WTC11 (cell line): Measurements from ENCODE around the gene SCN4B. TPM values are rescaled to one million over a fixed set of nuclear protein-coding genes. Genes with fewer than 3 reads are reported as not detected.

ENCODE experiments used
- ATAC-seq: fragments of 200-7000 bp; cut with Tn5 transposase; 2 replicates; pipeline ENCODE4 v1.10.0; 2021; ENCODE audit warnings: mild to moderate bottlenecking, moderate library complexity
- CTCF ChIA-PET: fragments of 300-600 bp; sonication (Branson Sonifier 250); formaldehyde crosslinking; loops from one replicate; lab custom pipeline; 2021; ENCODE audit warnings: antibody characterized with exemption; lab: Charles Lee
- POLR2A ChIA-PET: fragments of 350-600 bp; sonication (Branson Sonifier 250); formaldehyde crosslinking; loops from one replicate; lab custom pipeline; 2021; ENCODE audit warnings: antibody characterized with exemption; lab: Charles Lee
- DNase-seq: peaks from one replicate; pipeline ENCODE4 v3.0.0; 2021; ENCODE audit warnings: low spot score
- H3K27ac Mint-ChIP-seq: 2 replicates; pipeline ENCODE4 v1.8.0; 2021; ENCODE audit warnings: mixed read lengths
- H3K27me3 Mint-ChIP-seq: 2 replicates; pipeline ENCODE4 v1.8.0; 2021; ENCODE audit warnings: low read depth, mild to moderate bottlenecking, moderate library complexity, mixed read lengths
- H3K36me3 Mint-ChIP-seq: 2 replicates; pipeline ENCODE4 v1.8.0; 2021; ENCODE audit warnings: mixed read lengths
- H3K4me1 Mint-ChIP-seq: 2 replicates; pipeline ENCODE4 v1.8.0; 2022; ENCODE audit warnings: mixed read lengths
- H3K4me3 Mint-ChIP-seq: 2 replicates; pipeline ENCODE4 v1.8.0; 2021; ENCODE audit warnings: mild to moderate bottlenecking, moderate library complexity, mixed read lengths
- H3K9me3 Mint-ChIP-seq: 2 replicates; pipeline ENCODE4 v1.8.0; 2021; ENCODE audit warnings: mixed read lengths
- E2F4 ChIP-seq: sonication (generic); formaldehyde crosslinking; IDR thresholded peaks from 2 replicates; pipeline ENCODE4 v1.8.1; 2022; ENCODE audit warnings: low read depth, mild to moderate bottlenecking, moderate library complexity, missing genetic modification reagents, borderline replicate concordance
- GRHL2 ChIP-seq: fragments of 250-450 bp; sonication (Bioruptor Pico); IDR thresholded peaks from 2 replicates; pipeline ENCODE4 v1.8.0; 2022; ENCODE audit warnings: mild to moderate bottlenecking, moderate library complexity; ENCODE audit not compliant: insufficient replicate concordance, severe bottlenecking
- IRF1 ChIP-seq: sonication (generic); formaldehyde crosslinking; IDR thresholded peaks from 2 replicates; pipeline ENCODE4 v1.8.0; 2023; ENCODE audit warnings: missing genetic modification reagents
- MYBL2 ChIP-seq: sonication (generic); formaldehyde crosslinking; IDR thresholded peaks from 2 replicates; pipeline ENCODE4 v1.8.1; 2023; ENCODE audit warnings: mild to moderate bottlenecking, moderate library complexity, missing genetic modification reagents
- NFE2L1 ChIP-seq: sonication (generic); formaldehyde crosslinking; IDR thresholded peaks from 2 replicates; pipeline ENCODE4 v1.8.1; 2023; ENCODE audit warnings: missing genetic modification reagents
- STAT6 ChIP-seq: sonication (generic); formaldehyde crosslinking; conservative IDR thresholded peaks from 2 replicates; pipeline ENCODE4 v1.8.1; 2023; ENCODE audit warnings: mild to moderate bottlenecking, low read depth, missing genetic modification reagents, moderate library complexity
- TP53 ChIP-seq: sonication (generic); formaldehyde crosslinking; IDR thresholded peaks from 2 replicates; pipeline ENCODE4 v1.8.1; 2023; ENCODE audit warnings: mild to moderate bottlenecking, missing genetic modification reagents
- ZNF219 ChIP-seq: sonication (generic); formaldehyde crosslinking; IDR thresholded peaks from 2 replicates; pipeline ENCODE4 v1.8.0; 2023; ENCODE audit warnings: missing genetic modification reagents, mild to moderate bottlenecking, borderline replicate concordance
- ZNF281 ChIP-seq: sonication (generic); formaldehyde crosslinking; IDR thresholded peaks from 2 replicates; pipeline ENCODE4 v1.8.0; 2023; ENCODE audit warnings: mild to moderate bottlenecking, missing genetic modification reagents
- ZNF396 ChIP-seq: fragments of 250-450 bp; sonication (Bioruptor Pico); IDR thresholded peaks from 2 replicates; pipeline ENCODE4 v1.8.0; 2021; ENCODE audit warnings: mild to moderate bottlenecking, moderate library complexity, borderline replicate concordance
- ZNF512 ChIP-seq: sonication (generic); formaldehyde crosslinking; IDR thresholded peaks from 2 replicates; pipeline ENCODE4 v1.8.1; 2022; ENCODE audit warnings: missing genetic modification reagents, borderline replicate concordance
- total RNA-seq: library from RNA; stranded (reverse); gene quantifications from 3 replicates; pipeline ENCODE4 v1.2.3, GENCODE V29; 2021

The SCN4B gene
- total RNA-seq, 1 experiment from 2014 or later, result 4.4 TPM

- TF ChIP-seq TP53 (0 out of 2 replicates have a peak, but pooled peaks have one; percentile 37), E2F4 (0 out of 2 replicates have a peak, but pooled peaks have one; percentile 28)
These were observed at the start of gene SCN4B (continued) for GRCh38 chr11:118152552-118153471.

- ChIA-PET POLR2A (no interaction called here), CTCF (no interaction called here)
- no peaks in the 10 kb centered on the region for H3K36me3 Mint-ChIP-seq
- peaks cover 15% of the 10 kb centered on the region for H3K27me3 Mint-ChIP-seq
- TF ChIP-seq STAT6 (CRISPR knock-in tag) (no peak), MYBL2 (CRISPR knock-in tag) (no peak), ZNF219 (CRISPR knock-in tag) (no peak), ZNF281 (CRISPR knock-in tag) (no peak)
- TF ChIP-seq, all 79 proteins: peak for 0
- H3K27ac Mint-ChIP-seq, result no peak overlapping the region
- DNase-seq, result no peak
- ATAC-seq, result no peak
- H3K4me3 Mint-ChIP-seq, result no peak overlapping the region
- no peaks in the 10 kb centered on the region for H3K9me3 Mint-ChIP-seq
- peaks cover 25% of the 10 kb centered on the region for H3K4me1 Mint-ChIP-seq
These were observed 49.3 kb upstream of the SCN4B start for GRCh38 chr11:118201966-118202365.

GRCh38 chr11:118200901-118201680, 48.5 kb upstream of the SCN4B start:
- POLR2A ChIA-PET, result no interaction called here
- ATAC-seq, result no peak
- TF ChIP-seq ZNF512 (no peak), ZNF396 (CRISPR knock-in tag) (no peak), NFE2L1 (CRISPR knock-in tag) (no peak), IRF1 (CRISPR knock-in tag) (no peak), GRHL2 (no peak)
- no peak for DNase-seq
- H3K9me3 Mint-ChIP-seq, result no peaks in the 10 kb centered on the region
- no peaks in the 10 kb centered on the region for H3K36me3 Mint-ChIP-seq
- H3K4me1 Mint-ChIP-seq, result peaks cover 23% of the 10 kb centered on the region
- H3K27me3 Mint-ChIP-seq, result peaks cover 9% of the 10 kb centered on the region
- CTCF ChIA-PET, result no interaction called here
- no peak overlapping the region for H3K4me3 Mint-ChIP-seq
- no peak overlapping the region for H3K27ac Mint-ChIP-seq
